Mesenchymal stem cell (in vitro differentiated cells and primary cell): ENCODE measurements around the gene FAM228B.

ENCODE experiments used
- DNase-seq: peaks from one replicate; pipeline ENCODE4 v3.0.0-alpha.2; 2013
- H2AFZ ChIP-seq: one replicate; pipeline ENCODE4 v1.6.1; 2013; ENCODE audit warnings: low read depth, mild to moderate bottlenecking, control low read depth, inconsistent platforms, low read length, moderate library complexity
- H2AK5ac ChIP-seq: 2 replicates; pipeline ENCODE4 v1.6.1; 2013; ENCODE audit warnings: low read length, moderate library complexity, mild to moderate bottlenecking, inconsistent platforms; ENCODE audit not compliant: severe bottlenecking
- H2BK120ac ChIP-seq: one replicate; pipeline ENCODE4 v1.6.1; 2013; ENCODE audit warnings: low read depth, mild to moderate bottlenecking, inconsistent platforms, low read length, moderate library complexity
- H2BK12ac ChIP-seq, 2 experiments: one replicate each; pipeline ENCODE4 v1.6.1; 2013; ENCODE audit warnings: inconsistent platforms in 2 of 2, low read length in 2 of 2, mild to moderate bottlenecking in 2 of 2, moderate library complexity in 2 of 2, control low read depth in 1 of 2
- H2BK15ac ChIP-seq: one replicate; pipeline ENCODE4 v1.6.1; 2013; ENCODE audit warnings: mild to moderate bottlenecking, low read depth, inconsistent platforms; ENCODE audit not compliant: poor library complexity, severe bottlenecking
- H2BK5ac ChIP-seq: 2 replicates; pipeline ENCODE4 v1.6.1; 2013; ENCODE audit warnings: low read depth, mild to moderate bottlenecking, low read length, control low read depth, inconsistent platforms; ENCODE audit not compliant: poor library complexity, severe bottlenecking
- H3K14ac ChIP-seq, 2 experiments: one replicate each; pipeline ENCODE4 v1.6.1; 2013; ENCODE audit warnings: inconsistent platforms in 2 of 2, low read length in 2 of 2, control low read depth in 1 of 2, mild to moderate bottlenecking in 1 of 2, moderate library complexity in 1 of 2
- H3K18ac ChIP-seq, 2 experiments: one replicate each; pipeline ENCODE4 v1.6.1; 2013; ENCODE audit warnings: inconsistent platforms in 2 of 2, low read length in 2 of 2, control low read depth in 1 of 2, low read depth in 1 of 2, mild to moderate bottlenecking in 1 of 2
- H3K23ac ChIP-seq, 2 experiments: one replicate each; pipeline ENCODE4 v1.6.1; 2013; ENCODE audit warnings: inconsistent platforms in 2 of 2, low read length in 2 of 2, mild to moderate bottlenecking in 2 of 2, moderate library complexity in 2 of 2, control low read depth in 1 of 2
- H3K27ac ChIP-seq: 2 replicates; pipeline ENCODE4 v1.5.1; 2013; ENCODE audit warnings: mild to moderate bottlenecking, moderate library complexity, low read length, control low read depth, inconsistent platforms; ENCODE audit not compliant: poor library complexity, severe bottlenecking
- H3K27me3 ChIP-seq, 2 experiments: 2 replicates each; pipeline versions ENCODE4 v1.6.1 to v1.7.0; 2013; ENCODE audit warnings: low read length in 2 of 2, mild to moderate bottlenecking in 2 of 2, moderate library complexity in 2 of 2, control low read depth in 1 of 2, inconsistent platforms in 1 of 2; ENCODE audit not compliant: control insufficient read depth in 1 of 2, insufficient read depth in 1 of 2
- H3K36me3 ChIP-seq, 2 experiments: 2 replicates each; pipeline versions ENCODE4 v1.6.1 to v1.7.0; 2013; ENCODE audit warnings: low read length in 2 of 2, control low read depth in 1 of 2, inconsistent platforms in 1 of 2, low read depth in 1 of 2, mild to moderate bottlenecking in 1 of 2; ENCODE audit not compliant: insufficient read depth in 2 of 2, control insufficient read depth in 1 of 2
- H3K4ac ChIP-seq, 2 experiments: one replicate each; pipeline ENCODE4 v1.6.1; 2013; ENCODE audit warnings: inconsistent platforms in 2 of 2, low read length in 2 of 2, mild to moderate bottlenecking in 2 of 2, moderate library complexity in 2 of 2, control low read depth in 1 of 2, low read depth in 1 of 2
- H3K4me1 ChIP-seq: 2 replicates; pipeline ENCODE4 v1.6.1; 2013; ENCODE audit warnings: low read depth, low read length, control low read depth; ENCODE audit not compliant: control insufficient read depth, insufficient read depth
- H3K4me2 ChIP-seq: 2 replicates; pipeline ENCODE4 v1.6.1; 2013; ENCODE audit warnings: low read length, mild to moderate bottlenecking, inconsistent platforms; ENCODE audit not compliant: poor library complexity, severe bottlenecking
- H3K4me3 ChIP-seq, 2 experiments: 2 replicates each; pipeline versions ENCODE4 v1.5.1 to v1.7.0; 2013; ENCODE audit warnings: low read length in 2 of 2, mild to moderate bottlenecking in 2 of 2, control low read depth in 1 of 2, low read depth in 1 of 2; ENCODE audit not compliant: insufficient read depth in 1 of 2
- H3K79me1 ChIP-seq: replicated peaks from 2 replicates; pipeline ENCODE4 v1.6.1; 2013; ENCODE audit warnings: mild to moderate bottlenecking, control low read depth, low read length, inconsistent platforms; ENCODE audit not compliant: poor library complexity, severe bottlenecking
- H3K9ac ChIP-seq: 2 replicates; pipeline ENCODE4 v1.7.0; 2013; ENCODE audit warnings: mild to moderate bottlenecking, low read length, moderate library complexity
- H3K9me3 ChIP-seq: 2 replicates; pipeline ENCODE4 v1.7.0; 2013; ENCODE audit warnings: mild to moderate bottlenecking, low read length; ENCODE audit not compliant: control insufficient read depth
- H4K8ac ChIP-seq: one replicate; pipeline ENCODE4 v1.6.1; 2013; ENCODE audit warnings: inconsistent platforms, mild to moderate bottlenecking, low read length, moderate library complexity
- H4K91ac ChIP-seq: one replicate; pipeline ENCODE4 v1.6.1; 2013; ENCODE audit warnings: mild to moderate bottlenecking, low read length, inconsistent platforms
- WGBS: methylation state at CpG from one replicate; pipeline ENCODE4 v1.1.7; 2013; ENCODE audit warnings: mixed read lengths; 5-methylcytosine and 5-hydroxymethylcytosine counted together

FAM228B gene

DNA sequence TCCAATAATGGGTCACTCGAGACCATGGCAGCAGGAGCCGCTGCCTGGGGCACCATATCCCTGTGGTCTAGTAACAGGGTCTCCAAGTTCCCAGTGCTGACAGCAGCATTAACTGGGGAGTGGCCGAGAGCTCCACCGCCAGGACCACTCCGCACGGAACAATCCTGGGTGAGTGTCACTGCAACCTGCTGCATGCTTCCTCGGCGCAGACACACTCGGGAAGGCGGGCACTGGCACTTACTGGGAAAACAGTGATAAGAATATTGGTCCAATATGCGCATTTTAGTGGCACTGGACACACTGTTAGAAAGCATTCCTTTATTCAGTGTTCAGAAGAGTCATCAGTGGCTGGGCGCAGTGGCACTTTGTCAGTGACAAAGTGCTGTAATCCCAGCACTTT lies 81.2 kb downstream of the FAM228B start:
- no peak overlapping the region for H2BK12ac ChIP-seq
- no peaks in the 10 kb centered on the region for H3K79me1 ChIP-seq

DNA sequence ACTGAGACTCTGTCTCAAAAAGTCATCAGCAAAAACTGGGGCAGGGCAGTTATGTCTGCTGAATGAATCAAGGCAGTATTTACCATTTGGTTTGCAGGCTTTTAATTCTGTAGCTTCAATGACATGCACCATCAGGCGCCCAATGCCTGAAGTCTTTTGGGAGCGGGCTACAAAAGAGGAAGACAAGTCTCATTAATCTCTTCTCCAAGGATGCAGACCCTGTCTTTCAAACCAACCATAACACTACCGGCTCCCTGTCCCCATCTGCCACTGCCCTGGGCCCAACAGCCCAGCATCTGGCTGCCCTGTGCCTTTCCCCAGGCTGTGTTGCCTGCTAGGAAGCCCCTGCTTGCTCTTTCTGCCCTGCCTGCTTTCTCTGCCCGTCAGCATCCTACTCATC lies 81.9 kb downstream of the FAM228B start:
- Histone ChIP-seq H2BK15ac (no peak overlapping the region), H3K9ac (no peak overlapping the region), H3K27ac (no peak overlapping the region), H3K4me2 (no peak overlapping the region), H2BK12ac (no peak overlapping the region), H3K23ac (no peak overlapping the region), H2AK5ac (no peak overlapping the region), H2AFZ (no peak overlapping the region), H3K4ac (no peak overlapping the region), H3K9me3 (no peaks in the 10 kb centered on the region), H3K36me3 (peaks cover 56 to 64% of the 10 kb centered on the region in 2 experiments), H4K91ac (no peak overlapping the region), H2BK5ac (no peak overlapping the region), H3K4me1 (peaks cover 31% of the 10 kb centered on the region), H3K14ac (no peak overlapping the region), H3K4me3 (no peak overlapping the region), H3K79me1 (no peaks in the 10 kb centered on the region), H3K27me3 (no peaks in the 10 kb centered on the region), H2BK120ac (no peak overlapping the region), H4K8ac (no peak overlapping the region), H3K18ac (no peak overlapping the region)
- WGBS: 95% methylated on average over 4 of the region's 4 CpGs
- no peak for DNase-seq

More for the DNA sequence above, 81.2 kb downstream of the FAM228B start:
- Histone ChIP-seq H4K8ac (no peak overlapping the region), H3K23ac (no peak overlapping the region), H3K14ac (no peak overlapping the region), H2BK120ac (no peak overlapping the region), H2AFZ (no peak overlapping the region), H3K4me3 (no peak overlapping the region), H3K9me3 (no peaks in the 10 kb centered on the region), H4K91ac (no peak overlapping the region), H3K27me3 (no peaks in the 10 kb centered on the region), H2AK5ac (no peak overlapping the region), H3K27ac (no peak overlapping the region), H3K36me3 (peaks cover 58% of the 10 kb centered on the region in 2 experiments), H3K9ac (no peak overlapping the region), H3K4ac (no peak overlapping the region), H3K18ac (no peak overlapping the region), H2BK15ac (no peak overlapping the region), H3K4me1 (peaks cover 30% of the 10 kb centered on the region), H2BK5ac (no peak overlapping the region), H3K4me2 (no peak overlapping the region)
- WGBS: 95% methylated on average over 12 of the region's 12 CpGs
- no peak for DNase-seq

DNA sequence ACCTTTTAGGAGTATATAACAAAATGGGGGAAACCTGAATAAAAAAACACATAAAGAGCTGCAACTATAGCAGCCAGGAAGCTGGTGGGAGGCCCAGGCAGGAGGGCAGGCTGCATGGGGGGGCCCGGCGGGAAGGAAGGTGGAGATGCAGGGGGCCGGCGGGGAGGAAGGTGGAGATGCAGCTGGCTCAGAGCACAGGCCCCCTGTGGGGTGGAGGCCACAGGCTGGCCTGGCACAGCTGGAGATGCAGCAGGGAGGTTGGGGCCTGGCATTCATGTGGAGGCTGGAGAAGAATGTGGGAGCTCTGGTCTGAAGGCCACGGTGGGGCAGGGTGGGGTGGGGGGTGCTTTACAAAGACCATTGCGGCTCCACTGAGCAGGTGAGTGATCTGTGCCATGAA lies 83.0 kb downstream of the FAM228B start:
- H3K4me2 ChIP-seq: no peak overlapping the region
- H3K9ac ChIP-seq: no peak overlapping the region
- H2BK5ac ChIP-seq: no peak overlapping the region
- no peak overlapping the region for H2BK12ac ChIP-seq
- H2BK15ac ChIP-seq: no peak overlapping the region
- no peak overlapping the region for H4K91ac ChIP-seq
- DNase-seq: no peak
- H3K14ac ChIP-seq: no peak overlapping the region
- no peak overlapping the region for H2AFZ ChIP-seq
- H3K27ac ChIP-seq: no peak overlapping the region
- no peak overlapping the region for H3K4ac ChIP-seq
- H3K23ac ChIP-seq: no peak overlapping the region
- no peak overlapping the region for H2BK120ac ChIP-seq
- WGBS: 88% methylated on average over 6 of the region's 6 CpGs
- no peak overlapping the region for H4K8ac ChIP-seq
- no peaks in the 10 kb centered on the region for H3K27me3 ChIP-seq
- no peaks in the 10 kb centered on the region for H3K79me1 ChIP-seq
- H3K9me3 ChIP-seq: no peaks in the 10 kb centered on the region
- peaks cover 60 to 75% of the 10 kb centered on the region in 2 experiments for H3K36me3 ChIP-seq
- peaks cover 28% of the 10 kb centered on the region for H3K4me1 ChIP-seq
- no peak overlapping the region for H3K18ac ChIP-seq
- H3K4me3 ChIP-seq: no peak overlapping the region
- H2AK5ac ChIP-seq: no peak overlapping the region

DNA sequence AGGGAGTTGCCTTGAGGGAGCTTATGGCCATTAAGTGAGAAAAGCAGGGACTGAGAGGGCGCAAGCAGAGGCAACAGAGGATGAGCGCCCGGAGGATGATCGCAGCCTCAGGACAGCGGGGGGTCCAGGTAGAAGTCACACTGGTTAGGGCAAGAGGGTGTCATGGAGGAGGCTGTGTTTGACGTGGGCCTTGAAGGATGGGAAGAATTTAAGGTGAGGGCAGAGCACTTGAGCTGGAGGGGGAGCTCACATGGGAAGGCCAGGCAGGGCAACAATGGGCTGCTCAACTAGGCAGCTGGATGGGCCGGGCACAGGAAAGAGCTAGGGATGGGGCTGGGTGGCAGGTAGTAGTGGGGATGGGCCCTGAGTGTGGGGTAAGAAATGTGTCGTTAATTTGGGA lies 83.4 kb downstream of the FAM228B start:
- peaks cover 58 to 80% of the 10 kb centered on the region in 2 experiments for H3K36me3 ChIP-seq
- no peak overlapping the region for H3K14ac ChIP-seq
- WGBS: 83% methylated on average over 8 of the region's 8 CpGs
- no peaks in the 10 kb centered on the region for H3K79me1 ChIP-seq
- no peak overlapping the region for H2BK12ac ChIP-seq
- no peak overlapping the region for H3K9ac ChIP-seq
- H3K4ac ChIP-seq: no peak overlapping the region
- DNase-seq: no peak
- peaks cover 28% of the 10 kb centered on the region for H3K4me1 ChIP-seq
- no peaks in the 10 kb centered on the region for H3K9me3 ChIP-seq
- no peak overlapping the region for H2AK5ac ChIP-seq
- no peak overlapping the region for H2AFZ ChIP-seq
- no peak overlapping the region for H2BK120ac ChIP-seq
- no peaks in the 10 kb centered on the region for H3K27me3 ChIP-seq
- H2BK15ac ChIP-seq: no peak overlapping the region
- H3K4me3 ChIP-seq: no peak overlapping the region
- no peak overlapping the region for H4K91ac ChIP-seq
- no peak overlapping the region for H3K27ac ChIP-seq
- H2BK5ac ChIP-seq: no peak overlapping the region
- no peak overlapping the region for H3K4me2 ChIP-seq
- no peak overlapping the region for H3K23ac ChIP-seq
- no peak overlapping the region for H3K18ac ChIP-seq
- H4K8ac ChIP-seq: no peak overlapping the region
